GM23338 (cell line): ENCODE measurements around the gene YPEL3.

Source experiments
- EZH2 ChIP-seq: fragments of 200-600 bp; sonication (generic); IDR thresholded peaks from one replicate; pipeline ENCODE4 v1.8.0; 2017; ENCODE audit warnings: antibody characterized with exemption, mild to moderate bottlenecking, low read depth; ENCODE audit not compliant: unreplicated experiment
- EZH2phosphoT487 ChIP-seq: fragments of 200-600 bp; sonication (generic); IDR thresholded peaks from one replicate; pipeline ENCODE4 v1.8.1; 2018; ENCODE audit warnings: antibody characterized with exemption; ENCODE audit not compliant: unreplicated experiment
- JUNB ChIP-seq: IDR thresholded peaks from one replicate; pipeline ENCODE4 v1.6.1; 2016; ENCODE audit warnings: antibody characterized with exemption; ENCODE audit not compliant: unreplicated experiment
- POLR2AphosphoS5 ChIP-seq: IDR thresholded peaks from 2 replicates; pipeline ENCODE4 v1.6.1; 2016; ENCODE audit warnings: antibody characterized with exemption, low read depth
- ZNF114 ChIP-seq: fragments of 250-450 bp; sonication (Bioruptor Pico); IDR thresholded peaks from 2 replicates; pipeline ENCODE4 v1.5.0; 2020; ENCODE audit warnings: mild to moderate bottlenecking, moderate library complexity
- TF ChIP-seq, protein P1 (sequence below), 2 experiments: fragments of 200-600 bp in 1 of 2; sonication (generic) in 1 of 2; conservative IDR thresholded peaks; 2 replicates each; pipeline versions ENCODE4 v1.5.1 to v1.6.1; 2016 to 2017; ENCODE audit warnings: antibody characterized with exemption in 2 of 2, low read depth in 2 of 2, mild to moderate bottlenecking in 2 of 2, moderate library complexity in 1 of 2
- TF ChIP-seq, protein P2 (sequence below): IDR thresholded peaks from one replicate; pipeline ENCODE4 v1.6.1; 2018; ENCODE audit warnings: antibody characterized with exemption; ENCODE audit not compliant: unreplicated experiment

DNA sequence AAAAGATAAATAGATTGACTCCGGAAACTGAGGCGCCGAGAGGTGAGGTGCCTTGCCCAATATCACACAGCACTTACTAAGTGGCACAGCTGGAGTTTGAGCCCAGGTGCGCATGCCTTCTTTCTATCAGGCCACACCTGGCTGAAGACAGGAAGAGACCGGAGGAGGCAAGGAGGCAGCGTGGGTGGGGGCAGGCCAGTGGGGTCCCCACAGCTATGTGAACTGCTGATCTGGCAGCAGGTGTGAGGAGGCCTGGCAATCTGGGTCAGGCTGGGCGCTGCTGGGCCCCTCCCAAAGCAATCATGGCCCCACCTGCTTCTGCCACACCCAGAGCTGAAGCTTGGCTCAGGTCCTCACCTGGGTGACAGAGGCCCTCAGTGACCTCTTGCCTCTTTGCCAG lies 19.2 kb upstream of the YPEL3 start:
- TF ChIP-seq, protein P1, sequence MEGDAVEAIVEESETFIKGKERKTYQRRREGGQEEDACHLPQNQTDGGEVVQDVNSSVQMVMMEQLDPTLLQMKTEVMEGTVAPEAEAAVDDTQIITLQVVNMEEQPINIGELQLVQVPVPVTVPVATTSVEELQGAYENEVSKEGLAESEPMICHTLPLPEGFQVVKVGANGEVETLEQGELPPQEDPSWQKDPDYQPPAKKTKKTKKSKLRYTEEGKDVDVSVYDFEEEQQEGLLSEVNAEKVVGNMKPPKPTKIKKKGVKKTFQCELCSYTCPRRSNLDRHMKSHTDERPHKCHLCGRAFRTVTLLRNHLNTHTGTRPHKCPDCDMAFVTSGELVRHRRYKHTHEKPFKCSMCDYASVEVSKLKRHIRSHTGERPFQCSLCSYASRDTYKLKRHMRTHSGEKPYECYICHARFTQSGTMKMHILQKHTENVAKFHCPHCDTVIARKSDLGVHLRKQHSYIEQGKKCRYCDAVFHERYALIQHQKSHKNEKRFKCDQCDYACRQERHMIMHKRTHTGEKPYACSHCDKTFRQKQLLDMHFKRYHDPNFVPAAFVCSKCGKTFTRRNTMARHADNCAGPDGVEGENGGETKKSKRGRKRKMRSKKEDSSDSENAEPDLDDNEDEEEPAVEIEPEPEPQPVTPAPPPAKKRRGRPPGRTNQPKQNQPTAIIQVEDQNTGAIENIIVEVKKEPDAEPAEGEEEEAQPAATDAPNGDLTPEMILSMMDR (conservative IDR thresholded peaks at IDR 0.05; ENCODE audit: low read depth in 2 of 2), result no peak
- no peak for TF ChIP-seq EZH2
- no peak for TF ChIP-seq ZNF114 (CRISPR knock-in tag)
- TF ChIP-seq POLR2AphosphoS5, result no peak
- TF ChIP-seq, protein P2, sequence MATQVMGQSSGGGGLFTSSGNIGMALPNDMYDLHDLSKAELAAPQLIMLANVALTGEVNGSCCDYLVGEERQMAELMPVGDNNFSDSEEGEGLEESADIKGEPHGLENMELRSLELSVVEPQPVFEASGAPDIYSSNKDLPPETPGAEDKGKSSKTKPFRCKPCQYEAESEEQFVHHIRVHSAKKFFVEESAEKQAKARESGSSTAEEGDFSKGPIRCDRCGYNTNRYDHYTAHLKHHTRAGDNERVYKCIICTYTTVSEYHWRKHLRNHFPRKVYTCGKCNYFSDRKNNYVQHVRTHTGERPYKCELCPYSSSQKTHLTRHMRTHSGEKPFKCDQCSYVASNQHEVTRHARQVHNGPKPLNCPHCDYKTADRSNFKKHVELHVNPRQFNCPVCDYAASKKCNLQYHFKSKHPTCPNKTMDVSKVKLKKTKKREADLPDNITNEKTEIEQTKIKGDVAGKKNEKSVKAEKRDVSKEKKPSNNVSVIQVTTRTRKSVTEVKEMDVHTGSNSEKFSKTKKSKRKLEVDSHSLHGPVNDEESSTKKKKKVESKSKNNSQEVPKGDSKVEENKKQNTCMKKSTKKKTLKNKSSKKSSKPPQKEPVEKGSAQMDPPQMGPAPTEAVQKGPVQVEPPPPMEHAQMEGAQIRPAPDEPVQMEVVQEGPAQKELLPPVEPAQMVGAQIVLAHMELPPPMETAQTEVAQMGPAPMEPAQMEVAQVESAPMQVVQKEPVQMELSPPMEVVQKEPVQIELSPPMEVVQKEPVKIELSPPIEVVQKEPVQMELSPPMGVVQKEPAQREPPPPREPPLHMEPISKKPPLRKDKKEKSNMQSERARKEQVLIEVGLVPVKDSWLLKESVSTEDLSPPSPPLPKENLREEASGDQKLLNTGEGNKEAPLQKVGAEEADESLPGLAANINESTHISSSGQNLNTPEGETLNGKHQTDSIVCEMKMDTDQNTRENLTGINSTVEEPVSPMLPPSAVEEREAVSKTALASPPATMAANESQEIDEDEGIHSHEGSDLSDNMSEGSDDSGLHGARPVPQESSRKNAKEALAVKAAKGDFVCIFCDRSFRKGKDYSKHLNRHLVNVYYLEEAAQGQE, result no peak
- TF ChIP-seq JUNB, result no peak
- no peak for TF ChIP-seq EZH2phosphoT487
